M059J (cell line): ENCODE data around the gene PCGF5. TPM values are rescaled to one million over a fixed set of nuclear protein-coding genes. Genes with fewer than 3 reads are reported as not detected.
"Not testable (repeated sequence)": the region's sequence is repeated elsewhere in the genome, so short reads cannot be mapped to it uniquely, and the experiment has no call there.

Source experiments
- DNase-seq: peaks from one replicate; pipeline ENCODE4 v3.0.0-alpha.2; 2012; ENCODE audit warnings: low read depth
- total RNA-seq: library from RNA; depleted of rRNA; stranded (reverse); fragments of >200 nt; shearing (Covaris generic); gene quantifications from 2 replicates; pipeline ENCODE4 v1.2.3, GENCODE V29; 2014; rRNA removed

PCGF5 gene
- total RNA-seq: 32.1 and 32.7 TPM in 2 replicates

GRCh38 chr10:91220194-91220953 is at the start of gene PCGF5:
Gene PCGF5 (plus strand): TSS chr10:91220663. CDS start chr10:91222872, 2,209 bp downstream.
- DNase-seq: peak; percentile 86

GRCh38 chr10:91171485-91171884 is 49.0 kb upstream of the PCGF5 start:
- no peak for DNase-seq

GRCh38 chr10:91172348-91172747 is 48.1 kb upstream of the PCGF5 start:
- no peak for DNase-seq

GRCh38 chr10:91185239-91185875 is 35.1 kb upstream of the PCGF5 start:
- DNase-seq: peak; percentile 91

GRCh38 chr10:91187156-91187555 is 33.3 kb upstream of the PCGF5 start:
- DNase-seq: no peak

- DNase-seq: not testable (repeated sequence)
These were observed 32.5 kb upstream of the PCGF5 start for GRCh38 chr10:91188010-91188409.

GRCh38 chr10:91188889-91189288 is 31.6 kb upstream of the PCGF5 start:
- DNase-seq: no peak

GRCh38 chr10:91190388-91190870 is 30.0 kb upstream of the PCGF5 start:
- peak; percentile 68 for DNase-seq

GRCh38 chr10:91190876-91191583 is 29.4 kb upstream of the PCGF5 start:
- DNase-seq: peak; percentile 87

- DNase-seq: no peak
These were observed 28.9 kb upstream of the PCGF5 start for GRCh38 chr10:91191584-91191919.

GRCh38 chr10:91194497-91195179 is 25.8 kb upstream of the PCGF5 start:
- DNase-seq: peak; percentile 64

- DNase-seq: no peak
These were observed 24.0 kb upstream of the PCGF5 start for GRCh38 chr10:91196268-91197048.

- DNase-seq: no peak
These were observed 23.3 kb upstream of the PCGF5 start for GRCh38 chr10:91197127-91197526.

- DNase-seq: peak; percentile 63
These were observed 21.7 kb upstream of the PCGF5 start for GRCh38 chr10:91198781-91199180.

GRCh38 chr10:91200314-91201212 is 19.9 kb upstream of the PCGF5 start:
- DNase-seq: no peak

GRCh38 chr10:91201213-91201996 is 19.1 kb upstream of the PCGF5 start:
- peak; percentile 21 for DNase-seq

- no peak for DNase-seq
These were observed 14.0 kb upstream of the PCGF5 start for GRCh38 chr10:91206427-91206826.

GRCh38 chr10:91206837-91207474 is 13.5 kb upstream of the PCGF5 start:
- DNase-seq: no peak

- peak; percentile 30 for DNase-seq
These were observed 11.8 kb upstream of the PCGF5 start for GRCh38 chr10:91208642-91209041.
